ENCODE results near the gene SEMA3D.

SEMA3D gene

DNA sequence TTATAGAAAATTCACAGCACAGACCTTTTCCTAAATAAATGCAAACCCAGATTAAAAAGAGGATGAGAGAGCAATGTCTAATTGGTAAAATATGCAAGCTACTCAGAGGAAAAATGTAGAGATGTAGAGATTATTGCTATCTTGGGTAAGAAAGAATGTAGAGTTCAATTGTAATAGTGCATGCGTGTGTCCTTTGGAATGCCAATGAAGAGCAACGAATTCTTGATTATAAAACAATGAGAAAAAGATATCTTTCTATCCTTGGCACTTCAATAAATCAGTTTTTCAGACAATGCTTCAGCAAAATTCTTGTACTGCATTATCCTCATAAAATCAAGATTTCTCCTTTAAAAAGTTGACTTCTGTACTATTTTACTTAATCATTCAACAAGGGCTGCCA, 50.9 kb downstream of the SEMA3D start:
- Histone ChIP-seq H3K36me3 (replicated peaks; ENCODE audit: low read depth, low read length) (no peaks in the 10 kb centered on the region), H4K20me1 (ENCODE audit: insufficient read depth, low read length) (no peaks in the 10 kb centered on the region), H2AFZ (ENCODE audit: low read depth, low read length) (no peak overlapping the region), H3K4me3 (ENCODE audit: low read length) (no peak overlapping the region), H3K9ac (ENCODE audit: low read length) (no peak overlapping the region), H3K79me2 (ENCODE audit: low read length) (no peaks in the 10 kb centered on the region), H3K27ac (ENCODE audit: low read length) (no peak overlapping the region), H3K4me2 (ENCODE audit: low read length) (no peak overlapping the region), H3K4me1 (ENCODE audit: low read length) (no peaks in the 10 kb centered on the region), H3K27me3 (ENCODE audit: low read depth, low read length) (no peaks in the 10 kb centered on the region), H3K9me3 (ENCODE audit: insufficient read depth, low read length) (no peaks in the 10 kb centered on the region)
- TF ChIP-seq EZH2phosphoT487 (IDR thresholded peaks at IDR 0.05; ENCODE audit: low read depth), result no peak
- TF ChIP-seq, protein P1, sequence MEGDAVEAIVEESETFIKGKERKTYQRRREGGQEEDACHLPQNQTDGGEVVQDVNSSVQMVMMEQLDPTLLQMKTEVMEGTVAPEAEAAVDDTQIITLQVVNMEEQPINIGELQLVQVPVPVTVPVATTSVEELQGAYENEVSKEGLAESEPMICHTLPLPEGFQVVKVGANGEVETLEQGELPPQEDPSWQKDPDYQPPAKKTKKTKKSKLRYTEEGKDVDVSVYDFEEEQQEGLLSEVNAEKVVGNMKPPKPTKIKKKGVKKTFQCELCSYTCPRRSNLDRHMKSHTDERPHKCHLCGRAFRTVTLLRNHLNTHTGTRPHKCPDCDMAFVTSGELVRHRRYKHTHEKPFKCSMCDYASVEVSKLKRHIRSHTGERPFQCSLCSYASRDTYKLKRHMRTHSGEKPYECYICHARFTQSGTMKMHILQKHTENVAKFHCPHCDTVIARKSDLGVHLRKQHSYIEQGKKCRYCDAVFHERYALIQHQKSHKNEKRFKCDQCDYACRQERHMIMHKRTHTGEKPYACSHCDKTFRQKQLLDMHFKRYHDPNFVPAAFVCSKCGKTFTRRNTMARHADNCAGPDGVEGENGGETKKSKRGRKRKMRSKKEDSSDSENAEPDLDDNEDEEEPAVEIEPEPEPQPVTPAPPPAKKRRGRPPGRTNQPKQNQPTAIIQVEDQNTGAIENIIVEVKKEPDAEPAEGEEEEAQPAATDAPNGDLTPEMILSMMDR (IDR thresholded peaks at IDR 0.05; ENCODE audit: low read depth, low read length), result no peak

DNA sequence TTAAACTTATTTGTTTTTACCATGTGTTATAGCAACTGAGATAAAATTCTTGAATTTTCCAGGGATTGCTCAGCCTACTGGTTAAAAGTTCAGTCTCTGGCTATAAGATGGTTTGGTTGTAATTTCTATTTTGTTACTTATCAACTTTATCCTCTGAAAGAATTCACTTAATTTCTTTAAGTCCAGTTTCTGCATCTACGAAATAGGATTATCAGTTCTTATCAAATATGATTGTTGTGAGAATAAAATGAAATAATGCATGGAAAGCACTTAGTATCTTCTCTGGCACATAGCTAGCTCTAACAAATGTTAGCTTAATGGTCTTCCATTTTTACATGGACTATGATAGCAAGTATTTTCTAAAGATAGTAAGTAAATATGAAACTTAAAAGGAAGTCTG, 53.3 kb downstream of the SEMA3D start:
- no peaks in the 10 kb centered on the region for H3K9me3 ChIP-seq (ENCODE audit: insufficient read depth, low read length)
- H3K27me3 ChIP-seq (ENCODE audit: low read depth, low read length), result no peaks in the 10 kb centered on the region
- no peak overlapping the region for H3K27ac ChIP-seq (ENCODE audit: low read length)
- no peak for TF ChIP-seq EZH2phosphoT487 (IDR thresholded peaks at IDR 0.05; ENCODE audit: low read depth)
- TF ChIP-seq, protein P1 (IDR thresholded peaks at IDR 0.05; ENCODE audit: low read depth, low read length), result no peak
- no peaks in the 10 kb centered on the region for H3K36me3 ChIP-seq (replicated peaks; ENCODE audit: low read depth, low read length)
- H3K79me2 ChIP-seq (ENCODE audit: low read length), result no peaks in the 10 kb centered on the region
- H3K4me2 ChIP-seq (ENCODE audit: low read length), result no peak overlapping the region
- H3K9ac ChIP-seq (ENCODE audit: low read length), result no peak overlapping the region
- no peak overlapping the region for H3K4me3 ChIP-seq (ENCODE audit: low read length)
- H2AFZ ChIP-seq (ENCODE audit: low read depth, low read length), result no peak overlapping the region
- no peaks in the 10 kb centered on the region for H4K20me1 ChIP-seq (ENCODE audit: insufficient read depth, low read length)
- no peaks in the 10 kb centered on the region for H3K4me1 ChIP-seq (ENCODE audit: low read length)

- Histone ChIP-seq H3K4me2 (ENCODE audit: low read length) (no peak overlapping the region), H3K4me3 (ENCODE audit: low read length) (no peak overlapping the region), H3K27ac (ENCODE audit: low read length) (no peak overlapping the region), H3K79me2 (ENCODE audit: low read length) (no peaks in the 10 kb centered on the region), H2AFZ (ENCODE audit: low read depth, low read length) (no peak overlapping the region), H3K4me1 (ENCODE audit: low read length) (no peaks in the 10 kb centered on the region), H3K27me3 (ENCODE audit: low read depth, low read length) (no peaks in the 10 kb centered on the region), H3K9me3 (ENCODE audit: insufficient read depth, low read length) (no peaks in the 10 kb centered on the region), H3K36me3 (replicated peaks; ENCODE audit: low read depth, low read length) (no peaks in the 10 kb centered on the region), H3K9ac (ENCODE audit: low read length) (no peak overlapping the region), H4K20me1 (ENCODE audit: insufficient read depth, low read length) (no peaks in the 10 kb centered on the region)
- no peak for TF ChIP-seq EZH2phosphoT487 (IDR thresholded peaks at IDR 0.05; ENCODE audit: low read depth)
- TF ChIP-seq, protein P1 (IDR thresholded peaks at IDR 0.05; ENCODE audit: low read depth, low read length), result no peak
These were observed 53.9 kb downstream of the SEMA3D start for GRCh38 chr7:85133006-85133405.

DNA sequence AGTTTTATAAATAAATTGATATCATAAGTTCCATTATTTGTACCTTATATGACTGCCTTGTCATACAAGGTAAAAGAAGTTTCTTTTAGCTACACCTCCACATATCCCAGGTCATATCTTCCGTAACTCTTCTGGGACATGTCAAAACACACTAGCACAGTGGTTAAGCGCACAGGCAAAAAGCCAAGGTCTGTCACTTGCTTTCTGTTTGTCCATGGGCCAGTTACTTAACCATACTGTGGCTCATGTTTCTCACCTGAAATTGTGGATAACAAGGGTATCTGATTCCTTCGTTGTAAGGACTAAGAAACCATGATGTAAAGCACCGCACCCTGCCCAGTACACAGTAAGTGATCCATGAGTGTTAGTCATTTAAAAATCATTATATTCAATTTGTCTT, 56.2 kb downstream of the SEMA3D start:
- Histone ChIP-seq H2AFZ (ENCODE audit: low read depth, low read length) (no peak overlapping the region), H3K36me3 (replicated peaks; ENCODE audit: low read depth, low read length) (no peaks in the 10 kb centered on the region), H3K27ac (ENCODE audit: low read length) (no peak overlapping the region), H3K4me3 (ENCODE audit: low read length) (no peak overlapping the region), H3K9ac (ENCODE audit: low read length) (no peak overlapping the region), H3K79me2 (ENCODE audit: low read length) (no peaks in the 10 kb centered on the region), H3K27me3 (ENCODE audit: low read depth, low read length) (no peaks in the 10 kb centered on the region), H3K4me2 (ENCODE audit: low read length) (no peak overlapping the region), H3K4me1 (ENCODE audit: low read length) (no peaks in the 10 kb centered on the region), H3K9me3 (ENCODE audit: insufficient read depth, low read length) (no peaks in the 10 kb centered on the region), H4K20me1 (ENCODE audit: insufficient read depth, low read length) (no peaks in the 10 kb centered on the region)
- TF ChIP-seq, protein P1 (IDR thresholded peaks at IDR 0.05; ENCODE audit: low read depth, low read length), result no peak
- TF ChIP-seq EZH2phosphoT487 (IDR thresholded peaks at IDR 0.05; ENCODE audit: low read depth), result no peak
